Neuronal stem cell (in vitro differentiated cells): Measurements from ENCODE around the gene ZG16.
"Not testable (repeated sequence)": the region's sequence is repeated elsewhere in the genome, so short reads cannot be mapped to it uniquely, and the experiment has no call there.

ENCODE experiments used
- DNase-seq: peaks from one replicate; pipeline ENCODE4 v3.0.0-alpha.2; 2013; ENCODE audit warnings: low spot score
- H2AFZ ChIP-seq: one replicate; pipeline ENCODE4 v1.6.1; 2013; ENCODE audit warnings: mild to moderate bottlenecking, low read length, inconsistent platforms
- H2AK5ac ChIP-seq: 2 replicates; pipeline ENCODE4 v1.6.1; 2013; ENCODE audit warnings: low read depth, mild to moderate bottlenecking, inconsistent platforms, low read length, moderate library complexity, mixed read lengths
- H2BK120ac ChIP-seq: 2 replicates; pipeline ENCODE4 v1.6.1; 2013; ENCODE audit warnings: low read depth, mild to moderate bottlenecking, inconsistent platforms, low read length, moderate library complexity, mixed read lengths
- H2BK12ac ChIP-seq: one replicate; pipeline ENCODE4 v1.6.1; 2013; ENCODE audit warnings: low read length, inconsistent platforms
- H2BK15ac ChIP-seq: 2 replicates; pipeline ENCODE4 v1.6.1; 2013; ENCODE audit warnings: mild to moderate bottlenecking, low read length, inconsistent platforms, mixed read lengths
- H2BK5ac ChIP-seq: one replicate; pipeline ENCODE4 v1.6.1; 2013; ENCODE audit warnings: inconsistent platforms, mild to moderate bottlenecking, low read length, moderate library complexity
- H3K14ac ChIP-seq: one replicate; pipeline ENCODE4 v1.6.1; 2013; ENCODE audit warnings: low read length, inconsistent platforms
- H3K18ac ChIP-seq: 2 replicates; pipeline ENCODE4 v1.6.1; 2013; ENCODE audit warnings: low read length, inconsistent platforms
- H3K23ac ChIP-seq: 2 replicates; pipeline ENCODE4 v1.6.1; 2013; ENCODE audit warnings: low read depth, mild to moderate bottlenecking, mixed read lengths, low read length, inconsistent platforms; ENCODE audit not compliant: poor library complexity
- H3K27ac ChIP-seq: replicated peaks from 3 replicates; pipeline ENCODE4 v1.5.1; 2013; ENCODE audit warnings: low read length, inconsistent platforms
- H3K27me3 ChIP-seq, 3 experiments: 2 replicates each; pipeline ENCODE4 v1.6.1; 2013; ENCODE audit warnings: low read length in 3 of 3, mild to moderate bottlenecking in 2 of 3, inconsistent platforms in 1 of 3, low read depth in 1 of 3, mixed read lengths in 1 of 3, moderate library complexity in 1 of 3; ENCODE audit not compliant: control insufficient read depth in 3 of 3, insufficient read depth in 3 of 3
- H3K36me3 ChIP-seq, 2 donors: replicated peaks in 1 of 2; 2 replicates each; pipeline ENCODE4 v1.6.1; 2013; ENCODE audit warnings: low read length in 2 of 2; ENCODE audit not compliant: control insufficient read depth in 2 of 2, insufficient read depth in 2 of 2
- H3K4ac ChIP-seq: 2 replicates; pipeline ENCODE4 v1.6.1; 2013; ENCODE audit warnings: inconsistent platforms, mild to moderate bottlenecking, low read length, moderate library complexity
- H3K4me1 ChIP-seq, 2 donors: 1 replicate in 1 of 2; 2 replicates in 1 of 2; pipeline ENCODE4 v1.6.1; 2013; ENCODE audit warnings: low read length in 2 of 2, low read depth in 1 of 2; ENCODE audit not compliant: control insufficient read depth in 2 of 2, insufficient read depth in 1 of 2
- H3K4me2 ChIP-seq: one replicate; pipeline ENCODE4 v1.6.1; 2013; ENCODE audit warnings: mild to moderate bottlenecking, low read length, inconsistent platforms; ENCODE audit not compliant: insufficient read depth, poor library complexity, severe bottlenecking
- H3K4me3 ChIP-seq, 2 donors: 2 replicates each; pipeline ENCODE4 v1.5.1; 2013; ENCODE audit warnings: low read length in 2 of 2, mild to moderate bottlenecking in 2 of 2, inconsistent platforms in 1 of 2, moderate library complexity in 1 of 2
- H3K79me1 ChIP-seq: one replicate; pipeline ENCODE4 v1.6.1; 2013; ENCODE audit warnings: low read depth, mild to moderate bottlenecking, inconsistent platforms, low read length, moderate library complexity
- H3K9ac ChIP-seq: one replicate; pipeline ENCODE4 v1.6.1; 2013; ENCODE audit warnings: mild to moderate bottlenecking, low read depth, low read length, inconsistent platforms; ENCODE audit not compliant: poor library complexity
- H3K9me3 ChIP-seq, 2 donors: replicated peaks in 1 of 2; 2 replicates each; pipeline versions ENCODE3 to v1.6.1; 2013; ENCODE audit warnings: low read length in 2 of 2, mild to moderate bottlenecking in 2 of 2, inconsistent platforms in 1 of 2, low read depth in 1 of 2, mixed read lengths in 1 of 2, moderate library complexity in 1 of 2; ENCODE audit not compliant: control insufficient read depth in 2 of 2, insufficient read depth in 1 of 2
- H4K8ac ChIP-seq: one replicate; pipeline ENCODE4 v1.6.1; 2013; ENCODE audit warnings: low read depth, mild to moderate bottlenecking, inconsistent platforms, low read length, moderate library complexity
- H4K91ac ChIP-seq: one replicate; pipeline ENCODE4 v1.6.1; 2013; ENCODE audit warnings: low read length, low read depth, mild to moderate bottlenecking, inconsistent platforms; ENCODE audit not compliant: poor library complexity
- WGBS, 2 donors: extraction: QIAGEN DNeasy Blood & Tissue Kit; methylation state at CpG; one replicate each; pipeline ENCODE4 v1.1.7; 2013; ENCODE audit warnings: missing lambda C conversion rate in 2 of 2, mixed read lengths in 1 of 2; ENCODE audit not compliant: insufficient read length in 2 of 2, insufficient replicate concordance in 1 of 2; ENCODE audit errors: extremely low coverage in 2 of 2; 5-methylcytosine and 5-hydroxymethylcytosine counted together

ZG16 gene

DNA sequence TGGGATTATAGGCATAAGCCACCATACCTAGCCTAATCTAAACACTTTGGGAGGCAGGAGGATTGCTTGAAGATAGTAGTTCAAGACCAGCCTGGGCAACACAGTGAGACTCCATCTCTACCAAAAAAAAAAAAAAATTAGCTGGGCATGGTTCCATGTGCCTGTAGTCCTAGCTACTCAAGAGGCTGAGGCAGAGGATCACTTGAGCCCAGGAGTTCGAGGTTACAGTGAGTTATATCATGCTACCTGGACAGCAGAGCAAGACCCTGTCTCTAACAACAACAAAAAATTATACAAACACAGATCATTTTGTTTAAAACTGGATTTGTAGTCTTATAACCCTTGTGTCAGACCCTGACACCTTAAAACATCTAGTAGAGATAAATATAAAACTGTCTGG is 24.5 kb upstream of the ZG16 start:
- H4K91ac ChIP-seq, result no peak overlapping the region
- H3K9me3 ChIP-seq, result no peaks in the 10 kb centered on the region
- H3K79me1 ChIP-seq, result no peaks in the 10 kb centered on the region
- no peak for DNase-seq
- H3K4me2 ChIP-seq, result no peak overlapping the region
- no peaks in the 10 kb centered on the region for H3K36me3 ChIP-seq
- H4K8ac ChIP-seq, result no peak overlapping the region
- no peak overlapping the region for H3K27ac ChIP-seq
- WGBS, 2 donors, result no CpG with 5 or more reads among the region's 1 CpG
- H2AFZ ChIP-seq, result no peak overlapping the region
- H3K23ac ChIP-seq, result no peak overlapping the region
- no peak overlapping the region for H3K9ac ChIP-seq
- no peaks in the 10 kb centered on the region for H3K4me1 ChIP-seq
- H2BK120ac ChIP-seq, result no peak overlapping the region
- H2BK12ac ChIP-seq, result no peak overlapping the region
- H3K4me3 ChIP-seq, result no peak overlapping the region
- no peak overlapping the region for H2AK5ac ChIP-seq
- no peak overlapping the region for H3K4ac ChIP-seq
- no peak overlapping the region for H2BK15ac ChIP-seq
- H3K14ac ChIP-seq, result no peak overlapping the region
- no peak overlapping the region for H3K18ac ChIP-seq
- H2BK5ac ChIP-seq, result no peak overlapping the region
- no peaks in the 10 kb centered on the region for H3K27me3 ChIP-seq

DNA sequence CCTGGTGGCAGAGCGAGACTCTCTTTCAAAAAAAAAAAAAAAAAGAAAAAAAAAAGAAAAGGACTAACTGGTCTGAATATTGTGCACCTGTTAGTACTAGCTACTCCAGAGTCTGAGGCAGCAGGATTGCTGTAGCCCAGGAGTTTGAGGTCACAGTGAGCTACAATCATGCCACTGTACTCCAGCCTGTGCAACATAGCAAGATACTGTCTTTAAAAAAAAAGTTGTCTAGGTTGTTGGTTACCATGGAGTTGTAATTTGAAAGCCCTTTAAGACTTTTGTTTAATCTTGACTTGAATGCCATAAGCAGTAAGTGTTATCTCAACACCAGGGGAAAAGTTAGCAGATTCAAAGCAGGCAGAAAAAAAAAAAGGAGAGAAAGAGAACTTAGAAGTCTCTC is 21.4 kb upstream of the ZG16 start:
- no peak overlapping the region for H3K4me3 ChIP-seq
- no peaks in the 10 kb centered on the region for H3K79me1 ChIP-seq
- no peak overlapping the region for H4K91ac ChIP-seq
- H3K4ac ChIP-seq, result no peak overlapping the region
- H3K18ac ChIP-seq, result no peak overlapping the region
- no peaks in the 10 kb centered on the region for H3K27me3 ChIP-seq
- H2BK5ac ChIP-seq, result no peak overlapping the region
- no peaks in the 10 kb centered on the region for H3K4me1 ChIP-seq
- no peak overlapping the region for H2BK120ac ChIP-seq
- no peak overlapping the region for H3K9ac ChIP-seq
- H2BK12ac ChIP-seq, result no peak overlapping the region
- H3K36me3 ChIP-seq, result no peaks in the 10 kb centered on the region
- no peak overlapping the region for H3K23ac ChIP-seq
- no peak overlapping the region for H2BK15ac ChIP-seq
- H2AK5ac ChIP-seq, result no peak overlapping the region
- no peak for DNase-seq
- no peak overlapping the region for H4K8ac ChIP-seq
- no peak overlapping the region for H3K27ac ChIP-seq
- H3K14ac ChIP-seq, result no peak overlapping the region
- H2AFZ ChIP-seq, result no peak overlapping the region
- WGBS, 2 donors, result no CpG with 5 or more reads among the region's 1 CpG
- no peaks in the 10 kb centered on the region for H3K9me3 ChIP-seq
- no peak overlapping the region for H3K4me2 ChIP-seq

DNA sequence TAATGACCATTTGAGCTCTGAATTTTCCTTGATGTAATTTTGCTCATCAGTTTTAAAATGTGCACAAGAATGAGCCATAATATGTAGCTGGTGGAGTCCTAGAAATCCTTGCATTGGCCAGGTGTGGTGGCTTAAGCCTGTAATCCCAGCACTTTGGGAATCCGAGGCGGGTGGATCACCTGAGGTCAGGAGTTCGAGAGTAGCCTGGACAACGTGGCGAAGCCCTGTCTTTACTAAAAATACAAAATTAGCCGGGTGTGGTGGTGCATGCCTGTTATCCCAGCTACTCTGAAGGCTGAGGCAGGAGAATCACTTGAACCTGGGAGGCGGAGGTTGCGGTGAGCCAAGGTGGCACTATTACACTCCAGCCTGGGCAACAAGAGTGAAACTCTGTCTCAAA is 21.0 kb upstream of the ZG16 start:
- H2BK12ac ChIP-seq, H3K23ac ChIP-seq, H4K8ac ChIP-seq, H3K4me1 ChIP-seq, H3K36me3 ChIP-seq, H2AK5ac ChIP-seq, H3K27me3 ChIP-seq, H3K14ac ChIP-seq, H3K4me2 ChIP-seq, H3K18ac ChIP-seq, H2BK5ac ChIP-seq, H3K9me3 ChIP-seq, H2AFZ ChIP-seq, H3K9ac ChIP-seq, DNase-seq, H2BK15ac ChIP-seq, H3K4ac ChIP-seq, H2BK120ac ChIP-seq, H3K27ac ChIP-seq, H3K79me1 ChIP-seq, H3K4me3 ChIP-seq, H4K91ac ChIP-seq: not testable (repeated sequence)
- whole genome bisulfite sequencing, 2 donors, result no CpG with 5 or more reads among the region's 8 CpGs

DNA sequence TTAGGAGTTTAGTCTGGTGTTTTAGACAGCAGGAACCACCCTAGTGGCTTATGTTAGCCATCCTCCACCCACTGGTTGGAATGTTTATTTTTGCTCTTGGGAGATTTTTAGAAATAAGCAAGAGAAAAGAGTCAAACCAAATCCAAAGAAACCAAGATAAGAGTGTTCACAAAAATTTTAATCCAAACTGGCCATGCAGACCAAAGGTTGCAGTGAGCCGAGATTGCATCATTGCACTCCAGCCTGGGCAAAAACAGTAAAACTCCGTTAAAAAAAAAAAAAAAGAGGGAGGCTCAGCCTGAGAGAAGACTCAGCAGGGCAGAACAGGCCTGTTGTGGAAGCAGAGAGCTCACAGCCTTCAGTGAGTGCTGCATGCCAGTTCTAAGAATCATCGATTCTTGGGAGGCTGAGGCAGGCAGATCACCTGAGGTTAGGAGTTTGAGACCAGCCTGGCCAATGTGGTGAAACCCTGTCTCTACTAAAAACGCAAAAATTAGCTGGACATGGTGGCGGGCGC is 20.0 kb upstream of the ZG16 start:
- H3K23ac ChIP-seq, result no peak overlapping the region
- no peaks in the 10 kb centered on the region for H3K79me1 ChIP-seq
- H3K4me3 ChIP-seq, result no peak overlapping the region
- H2BK15ac ChIP-seq, result no peak overlapping the region
- H3K18ac ChIP-seq, result no peak overlapping the region
- no peaks in the 10 kb centered on the region for H3K9me3 ChIP-seq
- no peak overlapping the region for H2AK5ac ChIP-seq
- no peak overlapping the region for H4K8ac ChIP-seq
- H3K4me1 ChIP-seq, result no peaks in the 10 kb centered on the region
- no peak overlapping the region for H4K91ac ChIP-seq
- H3K14ac ChIP-seq, result no peak overlapping the region
- no peak overlapping the region for H3K4ac ChIP-seq
- H3K9ac ChIP-seq, result no peak overlapping the region
- H3K4me2 ChIP-seq, result no peak overlapping the region
- no peak overlapping the region for H2BK5ac ChIP-seq
- H3K36me3 ChIP-seq, result no peaks in the 10 kb centered on the region
- DNase-seq, result no peak
- WGBS, 2 donors, result no CpG with 5 or more reads among the region's 6 CpGs
- no peak overlapping the region for H3K27ac ChIP-seq
- no peaks in the 10 kb centered on the region for H3K27me3 ChIP-seq
- peak overlapping the region; percentile 19 for H2AFZ ChIP-seq
- no peak overlapping the region for H2BK12ac ChIP-seq
- no peak overlapping the region for H2BK120ac ChIP-seq
